HCEC 1CT (cell line): ENCODE data around the gene GRM1.

Source experiments
- DNase-seq: peaks from one replicate; pipeline ENCODE4 v3.0.0-alpha.2; 2017

Gene GRM1

DNA sequence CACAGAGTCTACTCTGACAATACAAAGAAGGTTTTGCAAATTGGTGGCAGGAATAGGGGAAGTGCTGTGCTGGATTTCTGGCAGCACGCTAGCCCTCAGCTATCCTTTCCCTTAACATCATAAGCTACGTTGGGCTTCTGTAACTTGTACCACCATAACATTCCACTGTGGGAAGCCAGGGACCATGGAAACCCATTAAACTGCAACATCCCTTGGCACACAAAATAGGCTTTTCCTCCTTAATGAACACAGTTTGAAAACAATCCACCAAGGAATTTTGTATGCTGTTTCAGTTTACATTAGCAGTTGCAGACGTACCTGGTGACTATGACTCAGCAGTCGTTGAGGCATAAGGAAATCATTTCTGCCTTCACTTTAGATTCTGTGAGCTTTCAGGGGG, 310.9 kb downstream of the GRM1 start:
- peak; percentile 37 for DNase-seq

DNA sequence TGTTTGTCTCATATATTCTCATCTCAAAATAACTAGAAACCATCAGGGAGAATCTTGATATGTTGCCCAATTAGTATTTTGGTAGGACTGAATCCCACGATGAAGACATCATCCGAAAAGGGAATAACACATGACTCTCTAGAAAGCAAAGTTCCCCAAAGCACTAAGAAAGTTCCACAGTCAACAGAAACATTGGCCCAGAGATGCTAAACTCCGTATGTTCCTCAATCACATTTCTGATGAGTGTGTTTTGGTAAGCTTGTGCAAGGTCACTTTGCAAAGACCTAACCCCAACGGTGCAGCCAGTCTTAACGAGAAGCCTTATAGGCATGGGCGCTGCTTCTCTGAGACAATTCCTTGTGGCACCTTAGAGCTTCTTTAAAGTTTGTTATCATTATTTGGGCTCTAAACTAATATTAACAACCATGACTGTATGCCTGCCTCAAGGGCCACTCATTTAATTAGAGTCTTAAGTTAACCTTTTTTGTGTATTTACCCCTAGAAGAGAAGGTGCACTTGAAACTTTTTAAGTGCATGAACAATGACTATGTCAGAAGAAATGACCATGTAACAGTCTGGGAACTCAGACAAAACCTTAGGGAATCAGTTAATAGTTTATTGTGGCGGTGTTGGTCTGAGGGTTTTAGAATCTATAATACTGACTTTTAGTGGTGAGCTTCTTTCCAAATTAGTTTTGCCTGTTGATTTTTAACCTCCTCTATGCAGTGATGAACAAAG, 312.8 kb downstream of the GRM1 start:
- DNase-seq = no peak

DNA sequence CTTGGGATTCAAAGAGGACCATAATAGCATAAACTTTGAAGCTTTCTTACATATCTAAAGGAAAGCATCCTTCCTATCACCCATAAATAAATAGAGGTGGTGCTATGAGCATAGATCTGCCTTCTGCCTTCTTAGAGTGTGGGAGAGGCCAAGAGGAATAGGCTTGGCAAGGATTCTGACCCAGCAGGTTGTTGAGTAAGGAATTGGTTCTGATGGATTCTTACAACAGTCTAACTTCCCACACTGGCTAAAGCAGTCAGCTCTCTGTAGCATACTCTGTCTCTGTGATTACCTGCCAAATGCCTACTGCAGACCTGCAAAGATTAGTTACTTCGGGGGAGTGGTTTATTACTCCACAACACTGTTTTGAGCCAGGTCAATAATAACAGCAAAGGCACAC, 316.7 kb downstream of the GRM1 start:
- no peak for DNase-seq

DNA sequence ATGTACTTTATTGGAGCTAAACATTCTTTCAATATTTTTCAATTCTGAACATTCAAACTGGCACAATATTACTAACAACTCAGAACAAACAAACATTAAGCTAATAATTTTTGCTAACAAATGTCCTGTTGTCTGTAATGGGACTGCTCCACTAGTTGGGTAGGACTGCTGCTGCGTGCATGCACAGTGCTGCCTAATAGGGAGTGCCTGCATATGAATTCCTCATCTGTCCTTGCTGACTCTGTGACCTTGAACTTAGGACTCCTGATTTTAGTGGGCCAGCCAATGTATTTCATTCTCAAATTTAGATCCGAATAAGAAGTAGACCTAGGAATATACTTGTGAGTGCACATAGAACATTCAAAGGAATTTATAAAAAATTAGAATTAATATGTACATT, 318.2 kb downstream of the GRM1 start:
- DNase-seq = no peak

DNA sequence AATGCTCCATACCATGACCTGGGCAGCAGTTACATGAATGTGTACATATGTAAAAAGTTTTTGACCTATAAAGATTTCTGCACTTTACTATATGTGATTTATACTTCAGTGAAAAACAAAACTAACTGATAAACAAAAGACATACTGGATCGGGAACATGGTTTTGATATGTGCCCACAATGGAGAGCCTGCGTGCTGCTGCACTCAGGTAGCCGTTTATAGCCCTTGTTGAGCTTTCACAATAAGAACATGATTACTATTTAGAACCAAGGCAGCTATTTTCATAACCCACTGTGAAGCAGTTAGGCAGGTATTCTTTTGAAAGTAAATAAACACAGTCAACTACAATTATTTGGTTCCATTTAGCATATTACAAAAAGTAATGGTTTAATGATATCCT, 318.8 kb downstream of the GRM1 start:
- DNase-seq = no peak

DNA sequence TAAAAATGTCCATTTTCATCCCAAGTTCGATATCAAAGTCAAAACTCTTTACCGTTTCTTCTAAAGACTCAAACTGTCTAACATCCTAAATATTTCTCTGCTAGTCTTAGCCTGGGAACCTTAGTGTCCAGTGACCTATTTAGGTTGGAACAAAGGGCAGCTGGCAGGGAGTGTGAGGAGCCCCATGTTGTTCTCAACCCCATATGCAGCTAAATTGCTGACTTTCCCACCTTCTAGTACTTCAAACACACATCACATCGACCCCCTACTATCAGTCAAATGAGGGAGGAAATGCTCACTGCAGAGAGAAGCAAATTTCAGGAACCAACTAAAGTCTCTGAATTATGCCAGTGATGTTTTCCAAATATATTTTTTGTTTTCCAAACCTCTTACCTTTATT, 322.2 kb downstream of the GRM1 start:
- no peak for DNase-seq

DNA sequence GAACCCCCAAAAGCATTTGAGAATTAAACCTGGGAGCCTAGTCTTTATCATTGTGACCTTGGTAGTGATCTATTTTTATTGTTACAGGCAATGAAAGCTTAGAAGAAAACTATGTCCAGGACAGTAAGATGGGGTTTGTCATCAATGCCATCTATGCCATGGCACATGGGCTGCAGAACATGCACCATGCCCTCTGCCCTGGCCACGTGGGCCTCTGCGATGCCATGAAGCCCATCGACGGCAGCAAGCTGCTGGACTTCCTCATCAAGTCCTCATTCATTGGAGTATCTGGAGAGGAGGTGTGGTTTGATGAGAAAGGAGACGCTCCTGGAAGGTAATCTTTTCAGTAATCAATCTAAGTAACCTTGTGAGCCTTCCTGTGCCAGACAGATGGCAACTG, 323.3 kb downstream of the GRM1 start:
- no peak for DNase-seq

DNA sequence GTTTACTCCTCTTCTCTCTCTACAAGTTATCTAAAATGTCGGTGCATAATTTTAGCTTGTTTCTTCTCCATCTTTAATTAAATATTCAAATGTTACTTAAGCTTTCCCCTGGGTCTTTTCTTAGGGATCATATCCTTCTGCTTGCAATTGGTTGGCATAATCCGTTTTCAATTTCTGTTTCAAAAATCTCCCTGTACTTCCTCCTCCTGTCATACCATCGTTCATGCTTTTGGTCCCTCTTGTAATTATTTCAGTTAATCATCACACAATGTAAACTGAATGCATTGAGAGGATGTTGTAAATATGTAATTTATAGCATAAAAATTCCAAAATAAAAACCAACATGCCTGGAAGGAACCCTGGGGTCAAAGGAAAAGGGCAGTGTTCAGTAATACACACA, 325.6 kb downstream of the GRM1 start:
- no peak for DNase-seq

DNA sequence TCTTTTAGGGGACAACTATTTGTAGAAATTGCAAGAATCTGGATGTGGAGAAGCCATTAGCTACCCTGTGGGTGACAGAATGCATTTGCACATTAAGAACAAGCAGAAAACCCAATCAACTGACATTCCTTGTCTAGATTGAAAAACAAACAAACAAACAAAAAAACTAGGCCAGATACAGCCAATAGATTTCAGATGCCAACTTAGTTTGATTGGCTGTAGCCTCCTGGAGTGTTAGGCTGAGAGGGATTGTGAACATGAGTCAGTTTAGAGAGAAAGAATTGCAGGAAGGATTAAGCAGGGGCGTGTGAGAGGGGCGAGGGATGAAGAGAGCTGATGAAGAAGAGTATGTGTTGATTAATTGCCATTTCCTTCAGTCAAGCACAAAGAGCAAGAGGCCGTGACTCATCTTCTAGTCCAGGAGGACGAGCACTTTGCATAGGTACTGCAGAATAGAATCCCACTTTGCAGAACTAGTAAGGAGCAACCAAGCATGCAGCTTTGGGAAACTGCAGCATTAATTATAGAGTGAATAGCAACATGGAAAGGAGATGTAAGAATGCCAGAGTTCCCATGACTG, 326.7 kb downstream of the GRM1 start:
- DNase-seq = no peak

DNA sequence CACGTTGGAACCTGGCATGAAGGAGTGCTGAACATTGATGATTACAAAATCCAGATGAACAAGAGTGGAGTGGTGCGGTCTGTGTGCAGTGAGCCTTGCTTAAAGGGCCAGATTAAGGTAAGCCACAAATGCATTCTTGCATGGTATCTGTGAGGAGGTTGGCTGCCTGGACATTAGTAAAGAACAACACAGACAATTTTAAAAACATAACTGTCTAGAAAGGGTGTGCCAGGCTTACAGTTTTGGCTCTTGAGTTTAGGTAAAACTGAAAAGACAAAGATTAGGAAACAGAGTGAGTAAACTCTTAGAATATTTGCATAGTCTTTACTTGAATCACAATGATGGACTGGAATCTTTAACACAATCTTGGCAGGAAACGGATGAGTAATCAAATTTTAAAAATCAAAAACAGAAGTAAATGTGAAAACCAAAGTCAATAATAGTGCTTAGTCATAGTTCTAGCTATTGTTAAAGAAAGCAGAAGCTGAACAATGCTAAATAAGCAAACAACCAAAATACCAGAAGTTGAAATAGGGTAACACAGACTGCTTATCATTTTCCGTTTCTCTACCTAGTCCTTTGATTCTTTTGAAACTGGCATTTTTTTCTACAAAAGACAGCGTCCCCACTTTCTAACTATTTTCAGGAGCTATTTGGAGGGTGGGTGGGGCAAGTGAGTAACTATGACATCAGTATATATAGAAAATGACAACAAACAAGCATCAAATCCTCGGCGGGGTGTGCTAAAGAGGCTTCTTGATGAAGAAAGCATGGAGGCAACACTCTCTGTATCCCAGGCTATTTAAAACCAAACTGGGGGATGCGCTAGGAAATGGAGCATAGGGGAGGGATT, 328.9 kb downstream of the GRM1 start:
- peak; percentile 92 for DNase-seq

DNA sequence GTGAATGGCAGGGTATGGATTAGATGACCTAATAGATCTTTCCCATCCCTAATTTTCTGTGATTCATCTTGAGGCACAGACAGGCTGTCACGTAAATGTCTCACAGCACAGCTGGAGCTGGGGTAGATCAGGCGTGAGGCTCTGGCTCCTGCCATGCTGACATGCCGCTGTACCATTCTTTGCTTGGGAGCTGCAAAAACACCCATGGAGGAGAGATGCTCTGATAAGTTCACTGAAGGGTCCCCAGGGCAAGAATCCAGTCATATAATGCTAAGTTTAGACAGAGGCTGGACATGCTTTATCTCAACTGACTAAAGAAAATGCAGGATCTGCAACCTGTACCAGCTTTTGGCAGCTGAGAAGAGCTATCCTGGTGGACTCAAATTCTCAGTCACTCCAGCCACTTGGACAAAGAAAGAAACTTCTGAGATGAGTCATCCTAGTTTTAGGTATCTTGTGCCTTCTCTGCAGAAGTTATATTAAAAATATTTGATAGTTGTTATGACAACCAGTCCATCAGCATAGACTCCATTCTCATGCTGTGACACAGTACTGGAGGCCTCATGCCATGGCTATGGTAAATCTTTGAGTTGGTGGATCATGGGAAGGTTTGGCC, 329.7 kb downstream of the GRM1 start:
- peak; percentile 19 for DNase-seq

DNA sequence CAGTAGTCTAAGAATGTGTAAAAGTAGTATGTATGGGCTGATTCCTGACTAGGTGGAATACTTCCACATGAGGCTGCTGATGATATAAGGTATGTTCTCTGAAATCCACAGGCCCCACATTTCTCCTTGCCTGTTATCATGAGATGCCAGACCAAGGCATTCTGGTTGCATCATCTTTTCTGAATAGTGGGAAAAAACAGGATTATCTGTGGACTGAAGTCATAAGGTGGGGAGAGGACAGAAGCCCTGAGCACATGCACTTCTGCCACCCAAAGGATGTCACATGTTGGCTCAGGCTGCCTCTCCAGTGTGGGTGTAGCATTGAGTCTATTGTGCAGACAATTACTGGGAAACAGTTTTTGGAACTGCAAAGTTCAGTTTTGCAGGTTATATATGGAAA, 330.3 kb downstream of the GRM1 start:
- DNase-seq = no peak

DNA sequence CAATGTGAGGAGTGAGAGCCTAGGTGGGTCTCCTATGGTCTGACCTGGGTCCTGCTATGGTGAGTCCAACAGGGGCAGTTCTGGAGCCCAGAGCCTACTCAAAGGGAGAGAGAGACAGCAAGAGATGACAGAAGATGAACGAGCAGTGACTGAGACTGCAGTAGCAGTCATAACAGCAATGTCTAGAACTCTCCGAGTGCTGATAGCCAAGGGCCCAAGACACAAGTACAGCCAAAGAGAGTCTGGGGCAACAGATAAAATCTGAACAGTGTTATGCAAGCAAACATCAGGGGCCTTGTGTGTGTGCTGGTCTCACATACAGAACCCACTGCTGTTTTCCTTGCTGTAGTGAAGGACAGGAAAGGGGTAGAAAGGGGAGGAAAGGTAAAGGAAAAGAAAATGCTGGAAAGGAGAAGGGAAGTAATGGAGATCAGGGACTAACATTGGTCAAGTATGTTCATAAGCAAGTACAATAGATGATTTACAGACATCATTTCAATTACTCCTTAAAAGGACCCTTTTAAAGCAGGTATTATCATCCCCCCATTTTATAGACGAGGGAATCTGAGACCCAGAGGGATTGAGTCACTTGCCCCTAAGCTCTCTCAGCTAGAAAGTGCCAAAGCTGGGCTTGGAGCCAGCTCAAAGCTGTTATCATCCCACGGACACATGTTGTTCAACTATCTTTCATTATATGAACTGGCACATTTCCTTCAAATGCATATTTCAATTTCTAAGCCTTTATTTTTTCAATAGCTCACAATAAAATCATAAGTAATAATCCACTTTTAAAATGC, 332.5 kb downstream of the GRM1 start:
- peak; percentile 11 for DNase-seq

DNA sequence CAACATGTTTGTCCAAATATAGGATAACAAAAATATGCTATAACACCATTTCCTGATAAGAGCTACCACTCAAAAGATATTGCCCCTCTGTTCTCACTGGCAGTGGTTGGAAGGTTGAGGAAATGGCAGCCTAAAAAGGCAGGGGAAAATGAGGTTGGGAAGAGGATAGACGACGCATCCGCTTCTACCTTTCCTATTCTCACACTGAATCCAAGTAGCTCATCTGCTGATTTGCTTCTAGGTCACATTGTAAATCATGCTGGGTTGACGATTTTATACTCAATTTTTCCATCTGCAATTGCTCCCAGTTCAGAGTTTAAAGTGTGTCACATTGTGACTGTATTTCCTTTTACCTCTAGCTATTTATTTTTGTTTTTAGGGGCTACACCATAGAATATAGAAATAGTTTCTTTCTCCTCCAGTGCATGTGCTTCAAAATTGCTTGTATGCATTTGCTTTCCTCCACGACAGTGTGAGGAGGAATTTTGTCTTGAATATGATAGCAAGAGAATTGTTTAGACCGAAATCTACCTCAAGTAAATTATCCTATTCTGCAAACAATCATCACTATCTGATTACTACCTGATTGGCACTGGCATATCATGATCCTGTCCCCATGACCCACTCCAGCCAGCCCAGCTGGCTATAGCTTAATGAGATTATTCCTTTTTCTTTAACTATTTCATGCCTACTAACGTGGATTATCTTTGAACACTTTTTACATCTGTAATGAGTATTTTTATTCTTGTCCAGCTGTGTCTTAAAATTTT, 335.2 kb downstream of the GRM1 start:
- DNase-seq = no peak

DNA sequence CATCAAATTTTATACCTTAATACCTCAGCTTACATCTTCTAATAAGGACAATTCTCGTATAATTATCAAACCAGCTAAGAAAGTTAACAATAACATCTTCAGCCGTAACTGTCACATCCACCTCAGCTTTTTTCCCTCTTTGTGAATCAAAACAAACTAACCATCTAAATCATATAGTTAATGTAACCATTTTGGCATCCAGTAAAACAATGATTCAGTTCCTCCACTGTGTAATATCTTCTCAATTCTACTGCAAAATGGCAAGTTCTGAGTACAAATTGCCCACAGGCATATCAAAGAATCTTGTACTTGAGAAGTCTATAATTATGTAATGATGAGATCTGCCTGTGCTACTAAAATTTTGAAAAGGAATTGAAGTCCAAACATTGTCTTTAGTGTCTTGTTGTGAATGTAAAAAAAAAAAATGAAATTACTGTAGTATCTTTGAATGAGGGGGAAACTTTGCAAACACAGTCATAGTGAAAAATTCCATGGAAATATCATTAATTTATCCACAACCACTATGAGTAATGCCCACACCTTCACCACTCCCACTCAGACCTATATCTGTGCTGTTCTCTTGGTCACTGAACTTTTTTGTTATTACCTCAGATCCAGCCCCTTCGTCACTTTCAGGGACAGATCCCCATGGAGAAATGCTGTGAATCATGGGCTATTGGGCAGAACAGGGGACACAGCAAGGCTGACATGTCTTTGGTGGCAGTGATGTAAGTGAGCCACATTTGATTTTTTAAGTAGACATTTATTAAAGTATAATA, 336.1 kb downstream of the GRM1 start:
- DNase-seq = no peak

DNA sequence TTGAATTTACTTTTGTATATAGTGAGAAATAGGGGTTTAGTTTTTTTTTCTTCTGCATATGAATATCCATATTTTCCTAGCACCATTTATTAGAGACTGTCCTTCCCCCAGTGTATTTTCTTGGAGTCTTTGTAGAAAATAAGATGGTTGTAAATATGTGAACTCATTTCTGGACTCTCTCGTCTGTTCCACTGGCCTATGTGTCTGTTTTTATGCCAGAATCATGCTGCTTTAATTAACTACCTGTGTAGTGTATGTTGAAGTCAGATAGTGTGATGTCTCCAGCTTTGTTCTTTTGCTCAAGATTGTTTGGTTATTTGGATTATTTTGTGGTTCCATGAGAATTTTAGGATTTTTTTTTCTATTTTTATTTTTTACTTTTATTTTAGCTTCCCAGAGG, 338.2 kb downstream of the GRM1 start:
- DNase-seq = no peak

DNA sequence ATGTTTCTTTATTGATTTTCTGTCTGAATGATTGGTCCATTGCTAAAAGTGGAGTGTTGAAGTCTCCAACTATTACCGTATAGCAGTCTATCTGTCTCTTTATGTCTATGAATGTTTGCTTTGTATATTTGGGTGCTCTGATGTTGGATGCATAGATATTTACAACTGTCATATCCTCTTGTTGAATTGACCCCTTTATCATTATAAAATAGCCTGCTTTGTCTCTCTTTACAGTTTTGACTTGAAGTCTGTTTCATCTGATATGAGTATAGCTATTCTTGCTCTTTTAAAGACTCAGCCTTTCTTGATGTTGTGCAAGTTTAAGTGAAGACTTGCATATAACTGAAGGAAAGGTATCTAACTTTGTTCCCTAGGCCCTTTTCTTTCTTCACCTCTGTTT, 341.0 kb downstream of the GRM1 start:
- DNase-seq = no peak

DNA sequence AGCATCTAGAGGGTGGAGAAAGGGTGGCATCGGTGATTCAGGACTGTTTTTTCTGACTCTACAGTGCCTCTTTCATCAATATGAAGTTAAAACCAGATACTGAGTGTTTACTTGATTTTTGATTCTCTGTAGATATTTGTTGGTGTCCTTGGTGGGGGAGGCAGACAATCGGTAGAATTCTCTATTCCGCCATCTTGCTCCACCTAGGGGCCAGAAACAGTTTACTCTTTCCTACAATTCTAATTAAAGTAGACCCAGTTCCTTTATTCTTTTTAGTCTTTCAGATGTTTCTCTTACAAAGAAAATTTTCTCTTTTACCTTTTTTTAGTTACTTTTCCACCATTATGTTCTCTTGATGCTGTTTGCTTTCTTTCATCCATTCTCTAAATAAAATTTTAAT, 352.6 kb downstream of the GRM1 start:
- DNase-seq = no peak

DNA sequence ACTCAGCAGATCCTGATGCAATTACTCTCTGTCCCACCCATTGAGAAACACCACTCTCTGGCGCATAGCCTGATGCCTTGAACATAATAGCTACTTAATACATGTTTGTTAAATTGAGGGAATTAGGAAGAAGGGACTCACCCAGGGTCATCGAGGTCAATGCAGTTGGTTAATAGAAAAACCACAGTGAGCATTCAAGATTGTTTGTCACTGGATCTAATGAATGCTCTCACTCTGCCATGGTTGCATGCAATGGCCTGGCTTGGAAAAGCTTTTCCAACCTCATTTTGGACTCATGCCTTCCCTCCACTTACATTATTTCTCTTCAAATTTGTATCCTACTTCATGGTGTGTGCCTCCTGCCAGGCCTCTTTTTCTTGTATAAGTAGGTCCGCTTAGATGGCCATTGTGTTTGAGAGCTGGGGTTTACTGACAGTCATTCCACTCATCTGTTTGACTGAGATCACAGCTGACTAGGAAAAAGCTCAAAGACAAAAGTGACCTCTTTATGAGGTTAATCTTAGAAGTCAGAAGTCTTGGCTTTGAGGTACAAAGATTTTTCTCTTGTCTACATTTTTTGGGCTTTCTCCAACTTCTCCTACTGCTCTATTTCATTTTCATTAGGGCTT, 360.0 kb downstream of the GRM1 start:
- DNase-seq = no peak

DNA sequence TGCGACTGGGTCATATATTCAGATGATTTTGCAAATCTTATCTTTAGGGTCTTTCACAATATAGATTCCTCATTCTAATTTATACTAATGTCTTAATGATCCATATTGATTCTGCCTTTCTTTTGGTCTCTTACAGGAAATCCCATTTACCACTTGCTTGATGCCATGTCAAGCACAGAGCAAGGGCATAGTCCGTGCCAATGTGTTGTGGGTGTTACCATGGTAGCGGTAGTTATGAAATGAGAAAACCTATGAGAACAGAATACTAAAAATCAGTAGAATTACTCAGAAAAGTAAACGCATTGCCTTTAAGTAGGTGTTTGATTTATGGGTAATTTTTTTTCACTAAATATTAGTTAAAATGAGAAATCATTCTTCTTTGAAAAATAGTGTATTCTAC, 360.9 kb downstream of the GRM1 start:
- DNase-seq = no peak

DNA sequence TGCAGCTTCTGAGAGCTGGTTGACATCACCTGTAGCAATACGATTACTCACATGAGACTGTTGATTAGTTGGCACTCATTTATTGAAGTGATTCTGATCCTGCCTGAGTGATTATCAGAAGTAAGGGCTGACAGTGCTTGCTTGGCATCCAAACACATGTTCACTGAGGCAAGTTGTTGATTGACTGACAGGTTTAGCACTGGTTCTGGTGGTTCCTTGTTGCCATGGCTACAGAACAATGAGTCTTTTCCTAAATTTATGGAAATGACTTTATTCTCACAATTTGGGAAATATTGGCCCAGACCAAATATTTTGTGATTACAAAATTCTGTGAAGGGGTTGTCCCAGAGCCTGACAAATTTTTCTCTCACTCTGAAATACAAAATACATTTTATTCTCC, 368.8 kb downstream of the GRM1 start:
- DNase-seq = no peak
